Neuron (in vitro differentiated cells): Measurements from ENCODE around the gene SUFU.

Experiments used
- H2AFZ ChIP-seq: one replicate; pipeline ENCODE4 v1.6.1; 2013; ENCODE audit warnings: low read depth, mild to moderate bottlenecking, inconsistent platforms, low read length, moderate library complexity
- H3K27me3 ChIP-seq: one replicate; pipeline ENCODE4 v1.6.1; 2013; ENCODE audit warnings: low read length; ENCODE audit not compliant: insufficient read depth
- H3K36me3 ChIP-seq: one replicate; pipeline ENCODE4 v1.6.1; 2013; ENCODE audit warnings: low read length; ENCODE audit not compliant: insufficient read depth
- H3K4me1 ChIP-seq: one replicate; pipeline ENCODE4 v1.6.1; 2013; ENCODE audit warnings: low read length; ENCODE audit not compliant: insufficient read depth
- H3K4me3 ChIP-seq: 2 replicates; pipeline ENCODE4 v1.5.1; 2013; ENCODE audit warnings: mild to moderate bottlenecking, low read length, moderate library complexity
- H3K9me3 ChIP-seq: one replicate; pipeline ENCODE4 v1.6.1; 2013; ENCODE audit warnings: low read length

The SUFU gene

DNA sequence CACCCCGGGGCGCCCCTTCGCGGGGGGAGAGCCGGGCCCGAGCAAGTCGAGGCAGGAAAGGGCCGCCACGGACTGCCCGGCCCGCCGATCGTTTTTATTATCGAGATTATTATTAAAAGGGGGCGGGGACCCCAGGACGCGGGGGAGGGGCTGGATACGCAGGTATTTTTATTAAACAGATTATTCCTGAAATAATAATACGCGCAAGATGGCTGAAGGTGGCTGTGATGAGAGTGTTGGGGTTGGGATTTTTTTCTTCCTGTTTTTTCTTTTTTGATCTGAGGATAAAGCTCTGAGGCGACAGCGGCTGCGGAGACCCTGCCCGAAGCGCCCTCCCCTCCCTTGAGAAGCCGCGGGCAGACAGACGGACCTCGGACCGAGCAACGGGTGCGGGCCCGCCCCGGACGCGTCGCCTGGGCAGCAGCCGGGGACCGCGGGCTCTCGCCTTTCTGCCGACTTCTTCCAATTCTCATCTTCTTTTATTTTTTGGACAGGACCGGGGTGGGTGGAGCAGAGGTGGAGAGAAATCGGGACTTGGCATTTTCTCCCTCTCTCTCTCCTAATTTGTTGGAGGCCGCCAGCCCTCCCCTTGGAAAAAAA, 139.1 kb downstream of the SUFU start:
- H3K36me3 ChIP-seq: peaks cover 7% of the 10 kb centered on the region
- no peaks in the 10 kb centered on the region for H3K27me3 ChIP-seq
- H3K9me3 ChIP-seq: no peaks in the 10 kb centered on the region
- H2AFZ ChIP-seq: no peak overlapping the region
- H3K4me3 ChIP-seq: peak overlapping the region; percentile 92
- H3K4me1 ChIP-seq: peaks cover 21% of the 10 kb centered on the region

DNA sequence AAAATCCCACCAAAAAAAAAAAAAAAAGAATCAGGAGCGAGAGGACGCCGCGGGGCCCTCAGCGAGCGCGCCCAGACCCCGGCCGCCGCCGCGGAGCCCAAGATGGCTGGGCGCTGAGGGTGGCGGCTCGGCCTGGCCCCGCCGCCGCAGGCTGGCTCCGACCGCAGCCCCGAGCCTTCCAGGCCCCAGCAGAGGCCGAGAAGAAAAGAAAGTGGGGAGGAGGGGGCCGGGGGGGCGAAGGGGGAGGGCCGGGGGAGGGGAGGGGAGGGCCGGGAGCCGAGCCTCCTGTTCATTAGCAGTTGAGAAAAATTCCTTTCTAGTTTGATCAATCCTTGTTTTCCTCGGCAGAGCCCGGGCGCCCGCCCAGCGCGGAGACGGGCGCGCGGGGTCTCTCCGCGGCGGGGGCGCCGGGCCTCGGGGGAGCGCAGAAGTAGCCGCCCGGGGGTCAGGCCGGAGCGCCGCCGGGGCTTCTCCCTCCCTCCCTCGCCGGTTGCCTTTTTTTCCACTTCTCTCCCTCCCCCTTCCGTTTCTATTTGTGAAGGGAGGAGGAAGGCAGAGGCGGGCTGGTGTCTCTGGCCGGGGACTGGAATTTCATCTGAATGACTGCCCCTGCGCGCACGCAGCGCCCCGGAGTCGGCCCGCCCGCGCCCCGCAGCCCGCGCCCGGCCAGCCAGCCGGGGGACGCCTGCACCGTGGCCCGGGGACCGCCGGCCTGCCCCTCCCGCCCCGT, 139.7 kb downstream of the SUFU start:
- H3K4me3 ChIP-seq: peak overlapping the region; percentile 92
- H3K9me3 ChIP-seq: no peaks in the 10 kb centered on the region
- no peak overlapping the region for H2AFZ ChIP-seq
- peaks cover 11% of the 10 kb centered on the region for H3K36me3 ChIP-seq
- no peaks in the 10 kb centered on the region for H3K27me3 ChIP-seq
- peaks cover 28% of the 10 kb centered on the region for H3K4me1 ChIP-seq

DNA sequence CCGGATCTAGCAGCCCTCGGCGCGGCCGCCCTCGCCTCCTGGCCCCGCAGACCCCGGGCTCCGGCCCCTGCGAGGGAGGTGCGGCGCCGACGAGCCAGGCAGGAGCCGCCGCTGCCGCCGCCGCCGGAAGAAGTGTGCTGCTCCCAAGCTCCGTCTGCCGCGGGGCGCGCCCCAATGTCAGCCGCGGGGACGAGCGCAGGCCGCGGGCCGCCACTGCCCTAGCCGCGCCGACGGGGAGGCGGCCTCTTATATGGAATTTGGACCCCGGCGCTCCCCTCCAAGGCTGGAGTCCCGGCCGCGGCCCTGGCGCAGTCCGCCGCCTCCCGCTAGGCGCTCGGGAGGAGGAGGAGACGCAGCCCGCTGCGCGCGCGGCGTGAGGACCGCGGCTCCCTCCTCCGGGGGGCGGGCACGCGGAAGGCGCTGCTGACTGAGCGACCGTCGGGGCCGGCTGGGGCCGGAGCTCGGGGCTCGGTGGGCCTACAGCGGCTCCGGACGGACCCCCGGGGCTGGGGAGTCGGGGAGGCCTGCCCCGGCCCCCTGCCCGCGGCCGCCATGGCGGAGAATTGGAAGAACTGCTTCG, 140.4 kb downstream of the SUFU start, which contains the start of gene TRIM8:
Gene TRIM8 (plus strand): TSS at position 414 of the 580 bp plus-strand sequence. CDS start 139 bp downstream, at position 553.
- no peaks in the 10 kb centered on the region for H3K27me3 ChIP-seq
- peak within 1 kb of the TSS; percentile 92 for H3K4me3 ChIP-seq
- no peak within 1 kb of the TSS for H2AFZ ChIP-seq
- peaks cover 11% of the 10 kb centered on the region for H3K36me3 ChIP-seq
- peaks cover 34% of the 10 kb centered on the region for H3K4me1 ChIP-seq
- no peaks in the 10 kb centered on the region for H3K9me3 ChIP-seq

DNA sequence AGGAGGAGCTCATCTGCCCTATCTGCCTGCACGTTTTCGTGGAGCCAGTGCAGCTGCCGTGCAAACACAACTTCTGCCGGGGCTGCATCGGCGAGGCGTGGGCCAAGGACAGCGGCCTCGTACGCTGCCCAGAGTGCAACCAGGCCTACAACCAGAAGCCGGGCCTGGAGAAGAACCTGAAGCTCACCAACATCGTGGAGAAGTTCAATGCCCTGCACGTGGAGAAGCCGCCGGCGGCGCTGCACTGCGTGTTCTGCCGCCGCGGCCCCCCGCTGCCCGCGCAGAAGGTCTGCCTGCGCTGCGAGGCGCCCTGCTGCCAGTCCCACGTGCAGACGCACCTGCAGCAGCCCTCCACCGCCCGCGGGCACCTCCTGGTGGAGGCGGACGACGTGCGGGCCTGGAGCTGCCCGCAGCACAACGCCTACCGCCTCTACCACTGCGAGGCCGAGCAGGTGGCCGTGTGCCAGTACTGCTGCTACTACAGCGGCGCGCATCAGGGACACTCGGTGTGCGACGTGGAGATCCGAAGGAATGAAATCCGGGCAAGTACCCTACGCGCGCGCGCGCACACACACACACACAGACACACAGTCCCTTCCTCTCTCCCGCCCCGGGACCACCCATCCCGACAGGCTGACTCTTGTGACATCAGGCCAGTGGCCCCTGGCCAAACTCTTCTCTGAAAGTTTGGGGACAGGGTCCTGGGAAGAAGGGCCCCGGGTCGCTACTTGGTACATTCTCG, 141.0 kb downstream of the SUFU start:
- H3K4me3 ChIP-seq: peak overlapping the region; percentile 92
- H3K27me3 ChIP-seq: no peaks in the 10 kb centered on the region
- no peaks in the 10 kb centered on the region for H3K9me3 ChIP-seq
- H3K4me1 ChIP-seq: peaks cover 41% of the 10 kb centered on the region
- no peak overlapping the region for H2AFZ ChIP-seq
- H3K36me3 ChIP-seq: peaks cover 11% of the 10 kb centered on the region

DNA sequence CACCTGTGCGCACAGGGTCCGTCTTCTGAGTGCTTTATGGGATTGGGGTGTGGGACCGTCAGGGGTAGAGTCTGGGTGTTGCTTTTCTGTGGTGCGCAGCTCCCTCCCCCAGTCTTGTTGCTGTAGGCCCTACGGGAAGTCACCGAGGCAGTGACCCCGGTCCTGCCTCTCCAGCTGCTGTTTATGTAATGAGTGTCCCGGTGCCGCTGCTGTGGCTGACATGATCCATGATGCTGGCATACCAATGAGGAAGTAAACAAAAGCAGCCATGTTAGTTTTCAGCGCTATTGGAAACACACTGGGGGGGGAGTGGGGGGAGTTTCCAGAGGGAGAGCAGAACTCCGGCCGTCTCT, 141.6 kb downstream of the SUFU start:
- Histone ChIP-seq H3K9me3 (no peaks in the 10 kb centered on the region), H3K27me3 (no peaks in the 10 kb centered on the region), H3K4me3 (peak overlapping the region; percentile 92), H3K36me3 (peaks cover 11% of the 10 kb centered on the region), H2AFZ (no peak overlapping the region), H3K4me1 (peaks cover 46% of the 10 kb centered on the region)

DNA sequence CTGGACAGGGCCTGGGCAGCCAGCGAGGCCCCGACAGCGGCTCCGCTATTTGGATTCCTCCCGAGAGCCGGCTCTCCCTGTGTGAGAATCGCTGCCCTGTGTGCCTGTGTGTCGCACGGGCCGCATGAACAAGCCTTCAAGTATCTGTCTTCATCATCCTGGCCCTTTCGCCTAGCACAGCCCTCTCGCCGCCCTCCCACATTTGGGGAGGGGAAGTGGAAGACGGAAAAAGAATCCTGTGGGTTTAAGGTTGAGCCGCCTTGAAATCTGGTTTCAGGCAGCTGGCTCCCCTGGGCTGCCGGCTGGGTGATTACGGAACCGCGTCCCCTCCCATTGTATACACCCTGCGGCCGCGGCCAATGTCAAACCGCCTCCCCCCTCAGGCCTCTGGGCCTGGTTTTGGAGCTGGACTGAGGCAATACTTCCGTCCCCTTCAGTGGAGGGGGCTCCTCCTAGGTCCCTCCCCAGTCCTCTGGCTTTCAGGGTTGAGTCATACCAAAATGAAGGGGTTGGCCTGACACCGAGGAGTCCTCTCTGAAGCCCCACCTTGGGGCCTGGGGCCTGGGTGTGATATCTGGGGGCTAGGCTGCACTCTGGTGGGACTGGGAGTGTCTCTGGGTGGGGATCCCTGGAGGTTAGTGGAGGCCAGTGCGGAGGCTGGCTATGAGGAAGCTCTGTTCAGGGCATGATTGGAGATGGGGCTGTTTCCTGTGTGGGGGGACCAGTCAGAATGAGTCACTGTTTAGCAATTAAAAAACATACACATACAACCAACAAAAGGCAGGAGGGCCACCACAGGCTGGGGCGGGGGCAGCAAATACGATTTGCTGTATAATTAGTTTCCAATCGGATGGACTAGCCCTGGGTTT, 142.2 kb downstream of the SUFU start:
- H2AFZ ChIP-seq: no peak overlapping the region
- peaks cover 12% of the 10 kb centered on the region for H3K36me3 ChIP-seq
- no peaks in the 10 kb centered on the region for H3K27me3 ChIP-seq
- peaks cover 53% of the 10 kb centered on the region for H3K4me1 ChIP-seq
- peak overlapping the region; percentile 92 for H3K4me3 ChIP-seq
- H3K9me3 ChIP-seq: no peaks in the 10 kb centered on the region

DNA sequence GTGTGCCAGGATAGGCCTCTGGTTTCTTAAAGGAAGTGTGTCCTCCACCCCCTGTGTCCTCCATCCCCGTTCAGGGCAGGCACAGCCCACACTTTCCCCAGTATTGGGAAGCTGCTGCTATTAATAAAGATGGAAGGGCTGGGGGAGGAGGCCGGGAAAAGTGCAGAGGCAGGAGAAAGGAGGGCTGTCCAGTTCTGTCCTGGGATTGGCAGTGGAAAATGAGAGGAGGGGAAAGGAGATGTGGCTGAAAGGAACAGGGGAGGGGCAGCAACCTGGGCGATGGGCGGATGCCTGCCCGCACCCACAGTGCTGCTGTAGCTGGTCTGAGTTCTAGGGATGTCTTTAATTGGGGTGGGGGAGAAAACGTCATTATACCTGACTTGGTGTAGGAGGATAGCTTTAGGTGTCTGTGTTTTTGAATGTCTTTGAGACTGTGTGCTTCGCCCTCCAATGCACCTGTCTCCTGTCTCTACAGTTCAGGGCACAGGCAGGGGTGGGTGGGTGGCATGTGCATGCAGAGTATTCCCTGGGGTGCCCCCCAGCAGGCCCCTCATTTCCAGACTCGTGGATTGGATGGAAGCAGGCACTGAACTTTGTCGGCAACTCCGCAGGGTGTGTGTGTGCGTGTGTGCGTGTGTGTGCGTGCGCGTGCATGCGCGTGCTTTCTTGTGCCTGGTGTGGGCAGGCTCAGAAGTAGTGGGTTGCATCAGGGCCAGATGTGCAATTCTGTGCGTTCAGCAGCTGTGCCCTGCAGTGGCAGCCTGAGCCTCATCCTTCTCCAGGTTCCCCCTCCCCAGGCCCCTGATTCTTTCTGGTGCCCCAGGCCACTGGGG, 143.1 kb downstream of the SUFU start:
- peak overlapping the region; percentile 92 for H3K4me3 ChIP-seq
- H3K9me3 ChIP-seq: no peaks in the 10 kb centered on the region
- H3K4me1 ChIP-seq: peaks cover 58% of the 10 kb centered on the region
- no peak overlapping the region for H2AFZ ChIP-seq
- H3K36me3 ChIP-seq: peaks cover 20% of the 10 kb centered on the region
- H3K27me3 ChIP-seq: no peaks in the 10 kb centered on the region

DNA sequence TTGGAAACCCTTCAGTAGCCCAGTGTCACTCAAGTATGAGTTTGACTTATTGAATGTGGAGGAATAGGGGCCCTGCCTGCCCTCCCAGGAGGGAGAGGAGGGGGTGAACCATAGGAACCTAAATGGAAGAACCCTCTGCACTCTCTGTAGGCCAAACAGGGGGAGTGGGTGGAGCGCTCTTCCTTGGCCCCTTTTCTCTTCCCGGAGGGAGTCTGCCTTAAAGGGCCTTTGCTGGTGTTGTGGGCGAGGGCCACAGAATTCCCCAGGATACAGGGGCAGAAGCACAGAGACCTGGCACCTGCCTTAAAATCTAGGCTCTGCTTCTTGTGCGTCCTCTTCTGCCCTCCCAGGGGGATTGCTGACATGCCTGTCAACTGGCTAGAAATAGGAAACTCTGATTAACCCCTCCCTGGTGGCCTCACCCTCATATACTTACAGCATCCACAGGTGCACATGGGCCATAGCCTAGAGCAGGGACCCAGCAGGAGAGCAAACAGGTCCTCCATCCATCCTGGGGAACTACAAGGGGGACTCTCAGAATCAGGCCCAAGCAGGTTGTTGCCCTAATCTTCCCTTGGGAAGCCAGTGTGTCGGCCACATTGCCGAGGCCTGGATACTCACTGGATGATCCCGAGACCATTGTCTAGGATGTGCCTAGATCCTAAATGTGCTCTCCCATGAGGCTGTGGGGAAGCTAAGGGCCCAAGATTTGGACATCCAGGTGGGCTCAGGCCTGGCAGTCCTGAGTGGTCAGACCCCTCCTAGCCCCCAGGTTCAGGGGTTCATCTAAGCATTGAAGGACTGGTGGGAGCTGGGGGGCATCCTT, 143.9 kb downstream of the SUFU start:
- Histone ChIP-seq H2AFZ (no peak overlapping the region), H3K4me1 (peaks cover 66% of the 10 kb centered on the region), H3K27me3 (no peaks in the 10 kb centered on the region), H3K4me3 (peak overlapping the region; percentile 92), H3K9me3 (no peaks in the 10 kb centered on the region), H3K36me3 (peaks cover 27% of the 10 kb centered on the region)

DNA sequence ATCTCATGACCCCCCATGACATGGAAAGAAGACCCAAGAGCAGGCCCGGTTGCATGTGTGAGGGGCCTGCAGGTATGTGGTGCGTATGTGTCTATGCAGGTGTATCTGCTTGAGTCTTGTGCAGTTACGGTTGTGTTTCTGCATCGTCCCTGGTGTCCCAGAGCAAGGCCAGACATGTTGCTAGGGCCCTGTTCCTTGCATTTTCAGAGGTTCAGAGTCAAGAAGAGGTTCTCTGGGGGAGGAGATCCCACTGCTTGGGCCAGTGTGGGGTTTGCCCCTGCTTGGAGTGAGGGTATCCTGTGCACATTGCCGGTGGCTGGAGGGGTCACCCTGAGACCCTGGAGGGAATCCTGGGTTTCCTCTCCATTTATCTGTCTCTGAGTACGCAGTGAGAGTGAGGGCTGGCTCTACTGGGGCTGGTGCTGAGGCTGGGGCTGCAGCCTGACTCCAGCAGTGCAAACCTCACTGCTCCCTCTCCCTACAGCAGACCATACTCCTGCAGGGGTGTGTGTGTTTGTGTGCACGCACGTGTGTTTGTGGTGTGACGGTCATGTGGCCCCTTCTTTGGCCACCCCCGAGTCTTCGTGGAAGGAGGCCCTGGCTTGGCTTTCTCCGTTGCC, 144.6 kb downstream of the SUFU start:
- no peaks in the 10 kb centered on the region for H3K9me3 ChIP-seq
- peaks cover 66% of the 10 kb centered on the region for H3K4me1 ChIP-seq
- peaks cover 32% of the 10 kb centered on the region for H3K36me3 ChIP-seq
- H2AFZ ChIP-seq: no peak overlapping the region
- H3K27me3 ChIP-seq: no peaks in the 10 kb centered on the region
- peak overlapping the region; percentile 92 for H3K4me3 ChIP-seq

DNA sequence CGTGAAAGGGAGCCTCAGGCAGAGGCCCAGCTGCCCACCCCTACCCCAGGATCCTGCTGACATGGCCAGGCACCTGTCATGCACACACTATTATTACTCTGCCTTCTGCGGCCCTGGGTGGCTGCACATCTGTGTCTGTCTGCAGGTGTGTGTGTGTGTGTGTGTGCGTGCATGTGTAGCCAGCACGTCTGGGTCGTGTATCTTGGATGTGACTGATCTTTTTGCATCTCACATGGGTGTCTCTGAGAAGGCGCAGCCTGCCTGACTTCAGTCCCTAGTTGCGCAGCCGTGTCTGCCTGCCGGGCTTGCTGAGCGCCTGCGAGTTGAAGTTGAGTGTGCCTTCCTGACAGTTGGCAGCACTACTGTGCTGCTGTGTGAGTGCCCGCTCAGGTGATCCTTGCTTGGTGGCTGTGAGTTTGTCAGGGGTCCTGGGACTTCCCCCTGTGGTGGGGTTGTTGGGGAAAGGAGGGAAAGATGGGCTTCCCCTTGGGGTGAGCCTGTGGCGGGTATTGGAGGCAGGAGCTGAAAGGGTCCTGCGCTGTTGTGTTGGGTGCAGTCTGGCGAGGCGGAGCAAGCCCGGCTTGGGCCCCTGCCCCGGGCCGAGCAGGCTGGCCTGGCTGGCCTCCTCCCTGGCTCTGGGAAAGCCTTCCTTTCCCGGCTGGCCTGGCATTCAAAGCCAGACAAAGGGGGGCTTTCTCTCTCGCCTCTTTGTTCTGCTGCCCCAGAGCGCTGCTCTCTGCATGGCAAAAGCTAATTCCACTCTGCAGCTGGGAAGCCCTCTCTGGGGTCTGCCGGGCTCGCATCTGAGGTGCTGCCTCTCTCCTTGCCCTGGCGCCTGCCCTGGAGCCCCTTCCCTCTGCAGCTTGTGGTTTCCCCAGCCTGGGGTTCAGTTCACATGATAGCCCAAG, 145.4 kb downstream of the SUFU start:
- Histone ChIP-seq H3K9me3 (no peaks in the 10 kb centered on the region), H3K4me3 (peak overlapping the region; percentile 92), H3K36me3 (peaks cover 39% of the 10 kb centered on the region), H3K4me1 (peaks cover 66% of the 10 kb centered on the region), H2AFZ (no peak overlapping the region), H3K27me3 (no peaks in the 10 kb centered on the region)
